HEK293 (cell line): ENCODE results near the gene DDX25.

ENCODE experiments used
- CTCF ChIA-PET: fragments of 350-600 bp; formaldehyde crosslinking; extraction: SDS; loops from one replicate; lab custom pipeline; 2021; ENCODE audit warnings: antibody characterized with exemption; lab: Yijun Ruan, JAX
- POLR2A ChIA-PET: fragments of 300-600 bp; formaldehyde crosslinking; extraction: SDS; loops from one replicate; lab custom pipeline; 2020; ENCODE audit warnings: antibody characterized with exemption, inconsistent platforms; lab: Yijun Ruan, JAX
- H3K27ac ChIP-seq: fragments of 200-500 bp; sonication (Bioruptor generic); 2 replicates; pipeline ENCODE4 v1.5.1; 2014; ENCODE audit warnings: low read depth, low read length, control low read depth, inconsistent platforms; ENCODE audit errors: extremely low read depth
- H3K36me3 ChIP-seq, 2 experiments: fragments of 200-500 bp in 1 of 2; sonication (Bioruptor generic) in 1 of 2; 1 replicate in 1 of 2; 2 replicates in 1 of 2; pipeline ENCODE4 v1.5.1; 2014 to 2017; ENCODE audit warnings: inconsistent platforms in 2 of 2, low read length in 2 of 2; ENCODE audit not compliant: control insufficient read depth in 2 of 2, insufficient read depth in 1 of 2
- H3K4me1 ChIP-seq: fragments of 200-500 bp; sonication (Bioruptor generic); 2 replicates; pipeline ENCODE4 v1.5.1; 2014; ENCODE audit warnings: mild to moderate bottlenecking, low read length, inconsistent platforms; ENCODE audit not compliant: control insufficient read depth, insufficient read depth
- H3K4me3 ChIP-seq: 2 replicates; pipeline ENCODE4 v1.5.1; 2011; ENCODE audit warnings: low read depth, mild to moderate bottlenecking, control low read depth, low read length, moderate library complexity
- H3K9me3 ChIP-seq: fragments of 200-500 bp; sonication (Bioruptor generic); 2 replicates; pipeline ENCODE4 v1.5.1; 2014; ENCODE audit warnings: low read depth, low read length, inconsistent platforms; ENCODE audit not compliant: control insufficient read depth, insufficient read depth
- AEBP2 ChIP-seq: fragments of 450-650 bp; formaldehyde crosslinking; IDR thresholded peaks from 2 replicates; pipeline ENCODE4 v1.5.1; 2016; ENCODE audit warnings: missing biosample characterization, missing genetic modification characterization, borderline replicate concordance
- BCL11B ChIP-seq: fragments of 450-650 bp; formaldehyde crosslinking; IDR thresholded peaks from 2 replicates; pipeline ENCODE4 v1.5.1; 2016; ENCODE audit warnings: low read depth, missing biosample characterization, missing genetic modification characterization
- GLI2 ChIP-seq: fragments of 450-650 bp; formaldehyde crosslinking; IDR thresholded peaks from 2 replicates; pipeline ENCODE4; 2017; ENCODE audit warnings: missing biosample characterization, missing genetic modification characterization, low read depth, borderline replicate concordance
- INSM2 ChIP-seq: fragments of 450-650 bp; formaldehyde crosslinking; IDR thresholded peaks from 2 replicates; pipeline ENCODE4 v1.5.1; 2016; ENCODE audit warnings: missing biosample characterization, missing genetic modification characterization
- KLF8 ChIP-seq: fragments of 450-650 bp; formaldehyde crosslinking; IDR thresholded peaks from 2 replicates; pipeline ENCODE4 v1.5.1; 2016; ENCODE audit warnings: missing biosample characterization, missing genetic modification characterization
- MEIS1 ChIP-seq: sonication (generic); formaldehyde crosslinking; IDR thresholded peaks from 2 replicates; pipeline ENCODE4 v1.8.1; 2022; ENCODE audit warnings: missing genetic modification reagents, mild to moderate bottlenecking, borderline replicate concordance
- MZF1 ChIP-seq: fragments of 450-650 bp; formaldehyde crosslinking; IDR thresholded peaks from 2 replicates; pipeline ENCODE4 v1.5.1; 2017; ENCODE audit warnings: missing biosample characterization, missing genetic modification characterization, borderline replicate concordance
- ZBTB44 ChIP-seq: fragments of 450-650 bp; IDR thresholded peaks from 2 replicates; pipeline ENCODE4 v1.5.1; 2018; ENCODE audit warnings: missing biosample characterization, mild to moderate bottlenecking, missing genetic modification characterization
- ZBTB6 ChIP-seq: fragments of 450-650 bp; formaldehyde crosslinking; IDR thresholded peaks from 2 replicates; pipeline ENCODE4 v1.5.1; 2017; ENCODE audit warnings: missing biosample characterization, missing genetic modification characterization
- ZNF112 ChIP-seq: fragments of 450-650 bp; formaldehyde crosslinking; IDR thresholded peaks from 2 replicates; pipeline ENCODE4 v1.5.0; 2017; ENCODE audit warnings: missing biosample characterization, missing genetic modification characterization
- ZNF140 ChIP-seq: fragments of 450-650 bp; formaldehyde crosslinking; IDR thresholded peaks from 2 replicates; pipeline ENCODE4 v1.5.1; 2016; ENCODE audit warnings: missing biosample characterization, missing genetic modification characterization
- ZNF398 ChIP-seq: fragments of 450-650 bp; formaldehyde crosslinking; IDR thresholded peaks from 2 replicates; pipeline ENCODE4 v1.5.1; 2017; ENCODE audit warnings: missing biosample characterization, missing genetic modification characterization
- ZNF558 ChIP-seq: fragments of 450-650 bp; formaldehyde crosslinking; IDR thresholded peaks from 2 replicates; pipeline ENCODE4 v1.5.1; 2016; ENCODE audit warnings: missing biosample characterization, missing genetic modification characterization
- ZNF645 ChIP-seq: fragments of 450-650 bp; formaldehyde crosslinking; IDR thresholded peaks from 2 replicates; pipeline ENCODE4; 2016; ENCODE audit warnings: missing biosample characterization, missing genetic modification characterization
- ZNF692 ChIP-seq: fragments of 450-650 bp; formaldehyde crosslinking; IDR thresholded peaks from 2 replicates; pipeline ENCODE4 v1.5.1; 2016; ENCODE audit warnings: missing biosample characterization, missing genetic modification characterization
- ZNF785 ChIP-seq: fragments of 450-650 bp; formaldehyde crosslinking; IDR thresholded peaks from 2 replicates; pipeline ENCODE4 v1.5.1; 2016; ENCODE audit warnings: missing biosample characterization, missing genetic modification characterization
- ZNF792 ChIP-seq: fragments of 450-650 bp; formaldehyde crosslinking; IDR thresholded peaks from 2 replicates; pipeline ENCODE4 v1.5.1; 2016; ENCODE audit warnings: missing biosample characterization, missing genetic modification characterization
- ZNF843 ChIP-seq: fragments of 450-650 bp; formaldehyde crosslinking; IDR thresholded peaks from 2 replicates; pipeline ENCODE4 v1.5.1; 2016; ENCODE audit warnings: missing biosample characterization, missing genetic modification characterization
- ZSCAN16 ChIP-seq: fragments of 450-650 bp; formaldehyde crosslinking; IDR thresholded peaks from 2 replicates; pipeline ENCODE4 v1.5.1; 2016; ENCODE audit warnings: missing biosample characterization, missing genetic modification characterization

Gene DDX25

GRCh38 chr11:125916683-125917347 lies 12.5 kb downstream of the DDX25 start:
- H3K4me3 ChIP-seq, result no peak overlapping the region
- ChIA-PET POLR2A (no interaction called here), CTCF (interaction anchor here (0.5 to 0.9 kb wide), 4 partner anchors 164 to 301 kb away, joined by 3 to 6 read pairs (median 4); no protein-coding TSS in a partner anchor)
- no peak overlapping the region for H3K27ac ChIP-seq
- no peaks in the 10 kb centered on the region for H3K4me1 ChIP-seq
- TF ChIP-seq ZNF645 (tag by site-specific recombination) (no peak), ZNF792 (tag by site-specific recombination) (no peak), AEBP2 (no peak), ZNF140 (tag by site-specific recombination) (no peak), ZNF785 (tag by site-specific recombination) (no peak), MEIS1 (CRISPR knock-in tag) (no peak), ZNF398 (tag by site-specific recombination) (no peak), ZSCAN16 (tag by site-specific recombination) (no peak), MZF1 (tag by site-specific recombination) (no peak), ZNF692 (no peak), BCL11B (tag by site-specific recombination) (no peak), ZNF558 (tag by site-specific recombination) (no peak), ZBTB44 (tag by site-specific recombination) (no peak), GLI2 (tag by site-specific recombination) (no peak), KLF8 (tag by site-specific recombination) (no peak), ZBTB6 (tag by site-specific recombination) (no peak), ZNF843 (tag by site-specific recombination) (no peak), ZNF112 (tag by site-specific recombination) (no peak), INSM2 (no peak)
- H3K36me3 ChIP-seq, result no peaks in the 10 kb centered on the region
- no peaks in the 10 kb centered on the region for H3K9me3 ChIP-seq
